ENCODE data around the gene FADS3. TPM values are rescaled to one million over a fixed set of nuclear protein-coding genes. Genes with fewer than 3 reads are reported as not detected.

FADS3 gene
- total and polyA plus RNA-seq, 12 donors = 54.9 to 217 (median 75.2) TPM

GRCh38 chr11:61830237-61831105, 60.9 kb downstream of the FADS3 start:
- DNase-seq (no peak), ATAC-seq (no peak)
- no peaks in the 10 kb centered on the region for H3K9me3 ChIP-seq
- WGBS, 2 donors = 51 to 59% methylated on average over 8 of the region's 8 CpGs
- peak overlapping the region in 6 of 10 donors; percentile 10 to 94 (median 84) for H3K27ac ChIP-seq
- intact Hi-C loops (cut with DNase I) = loop anchor here in 2 of 10 donors (2.0 to 5.0 kb wide), 2 partner anchors 14 to 33 kb away; partner anchors contain the start of gene FADS1 (in 1 of the 2)
- H3K27me3 ChIP-seq = peaks cover 0 to 11% (median 0%) of the 10 kb centered on the region in 7 donors
- H3K4me1 ChIP-seq = peaks cover 15 to 82% (median 66%) of the 10 kb centered on the region in 9 donors
- H3K36me3 ChIP-seq = no peaks in the 10 kb centered on the region
- TF ChIP-seq, protein P1, sequence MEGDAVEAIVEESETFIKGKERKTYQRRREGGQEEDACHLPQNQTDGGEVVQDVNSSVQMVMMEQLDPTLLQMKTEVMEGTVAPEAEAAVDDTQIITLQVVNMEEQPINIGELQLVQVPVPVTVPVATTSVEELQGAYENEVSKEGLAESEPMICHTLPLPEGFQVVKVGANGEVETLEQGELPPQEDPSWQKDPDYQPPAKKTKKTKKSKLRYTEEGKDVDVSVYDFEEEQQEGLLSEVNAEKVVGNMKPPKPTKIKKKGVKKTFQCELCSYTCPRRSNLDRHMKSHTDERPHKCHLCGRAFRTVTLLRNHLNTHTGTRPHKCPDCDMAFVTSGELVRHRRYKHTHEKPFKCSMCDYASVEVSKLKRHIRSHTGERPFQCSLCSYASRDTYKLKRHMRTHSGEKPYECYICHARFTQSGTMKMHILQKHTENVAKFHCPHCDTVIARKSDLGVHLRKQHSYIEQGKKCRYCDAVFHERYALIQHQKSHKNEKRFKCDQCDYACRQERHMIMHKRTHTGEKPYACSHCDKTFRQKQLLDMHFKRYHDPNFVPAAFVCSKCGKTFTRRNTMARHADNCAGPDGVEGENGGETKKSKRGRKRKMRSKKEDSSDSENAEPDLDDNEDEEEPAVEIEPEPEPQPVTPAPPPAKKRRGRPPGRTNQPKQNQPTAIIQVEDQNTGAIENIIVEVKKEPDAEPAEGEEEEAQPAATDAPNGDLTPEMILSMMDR (IDR thresholded peaks at IDR 0.05) = no peak
- H3K4me3 ChIP-seq = peak overlapping the region in 1 of 10 donors; percentile 6

DNA sequence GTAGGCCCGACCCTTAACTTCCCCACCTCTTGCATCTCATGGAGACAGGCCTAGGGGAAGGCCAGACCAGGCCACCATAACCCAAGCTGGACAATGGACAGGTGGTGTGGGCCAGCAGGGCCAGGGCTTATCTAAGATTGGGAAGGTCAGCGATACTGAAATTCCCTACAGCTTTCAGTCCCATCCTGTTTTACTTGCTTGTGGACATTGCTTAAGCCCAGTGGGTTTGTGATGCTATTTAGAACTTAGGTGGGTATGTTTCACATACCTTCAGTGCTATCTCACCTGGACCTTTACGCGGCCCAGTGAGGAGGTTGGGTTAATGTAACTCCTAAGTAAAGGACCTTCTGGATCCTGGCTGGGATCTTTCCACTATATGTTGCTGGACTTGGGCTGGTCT, 61.5 kb downstream of the FADS3 start:
- Histone ChIP-seq H3K36me3 (no peaks in the 10 kb centered on the region), H3K27ac (peak overlapping the region in 8 of 10 donors; percentile 77 to 94 (median 86)), H3K27me3 (peaks cover 0 to 11% (median 0%) of the 10 kb centered on the region in 7 donors), H3K9me3 (no peaks in the 10 kb centered on the region), H3K4me3 (peak overlapping the region in 6 of 10 donors; percentile 67 to 86 (median 78)), H3K4me1 (peaks cover 15 to 75% (median 59%) of the 10 kb centered on the region in 9 donors)
- DNase-seq (no peak), ATAC-seq (no peak)
- WGBS, 2 donors = 77 to 83% methylated on average over 4 of the region's 4 CpGs
- intact Hi-C loops (cut with DNase I) = loop anchor here in 2 of 10 donors (2.0 to 5.0 kb wide), 3 partner anchors 13 to 33 kb away; partner anchors contain the start of gene FADS1 (in 1 of the 2)
- TF ChIP-seq, protein P1 (IDR thresholded peaks at IDR 0.05) = no peak

- DNase-seq = peak; percentile 53 to 56
Measured at GRCh38 chr11:61828629-61829407, 62.5 kb downstream of the FADS3 start.

More at GRCh38 chr11:61828629-61829407, 62.5 kb downstream of the FADS3 start:
- Histone ChIP-seq H3K9me3 (no peaks in the 10 kb centered on the region), H3K4me3 (peak overlapping the region; percentile 44 to 86 (median 73)), H3K36me3 (no peaks in the 10 kb centered on the region), H3K4me1 (peaks cover 12 to 65% (median 50%) of the 10 kb centered on the region in 9 donors), H3K27me3 (peaks cover 0 to 11% (median 0%) of the 10 kb centered on the region in 7 donors), H3K27ac (peak overlapping the region; percentile 2 to 95 (median 86))
- 0 to 1% methylated on average over 47 to 55 of the region's 55 CpGs for WGBS, 2 donors
- intact Hi-C loops (cut with DNase I) = loop anchor here in 1 of 10 donors (5.0 kb wide), 1 partner anchor 33 kb away; no protein-coding TSS in a partner anchor
- TF ChIP-seq, protein P1 (IDR thresholded peaks at IDR 0.05) = peak in 8 of 9 donors; percentile 30 to 68 (median 51)
- peak; percentile 31 to 59 (median 48) for ATAC-seq
